ENCODE measurements around the gene ZNF346.
"Not testable (repeated sequence)": the region's sequence is repeated elsewhere in the genome, so short reads cannot be mapped to it uniquely, and the experiment has no call there.

The ZNF346 gene

GRCh38 chr5:177022386-177023302, at the start of gene ZNF346:
ZNF346 (plus strand) TSS chr5:177022696; CDS start chr5:177022739, 43 bp downstream.
- DNase-seq = peak; percentile 97

DNA sequence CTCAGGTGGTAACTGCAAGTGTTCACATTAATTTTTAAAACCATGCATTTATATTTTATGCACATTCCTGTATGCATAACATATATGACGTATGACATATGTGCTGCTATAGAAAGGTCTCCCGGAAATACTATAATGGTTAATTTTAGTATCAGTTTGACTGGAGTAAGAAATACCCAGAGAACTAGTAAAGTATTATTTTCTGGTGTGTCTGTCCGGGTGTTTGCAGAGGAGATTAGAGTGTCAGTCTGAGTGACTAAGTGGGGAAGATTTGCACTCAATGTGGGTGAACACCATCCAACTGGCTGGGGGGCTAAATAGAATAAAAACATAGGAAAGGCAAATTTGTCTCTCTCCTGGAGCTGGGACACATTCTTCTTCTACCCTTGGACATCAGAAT, 42.8 kb upstream of the ZNF346 start:
- DNase-seq = no peak

GRCh38 chr5:176980818-176981217, 41.7 kb upstream of the ZNF346 start:
- no peak for DNase-seq

GRCh38 chr5:176983112-176983511, 39.4 kb upstream of the ZNF346 start:
- not testable (repeated sequence) for DNase-seq

DNA sequence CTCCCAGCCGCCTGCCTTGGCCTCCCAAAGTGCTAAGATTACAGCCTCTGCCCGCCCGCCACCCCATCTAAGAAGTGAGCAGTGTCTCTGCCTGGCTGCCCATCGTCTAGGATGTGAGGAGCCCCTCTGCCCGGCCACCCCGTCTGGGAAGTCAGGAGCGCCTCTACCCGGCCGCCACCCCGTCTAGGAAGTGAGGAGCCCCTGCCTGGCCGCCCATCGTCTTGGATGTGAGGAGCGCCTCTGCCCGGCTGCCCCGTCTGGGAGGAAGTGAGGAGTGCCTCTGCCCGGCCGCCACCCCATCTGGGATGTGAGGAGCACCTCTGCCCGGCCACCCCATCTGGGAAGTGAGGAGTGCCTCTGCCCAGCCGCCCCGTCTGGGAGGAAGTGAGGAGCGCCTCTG, 38.9 kb upstream of the ZNF346 start:
- not testable (repeated sequence) for DNase-seq

- not testable (repeated sequence) for DNase-seq
Observed at GRCh38 chr5:176984176-176984575, 38.3 kb upstream of the ZNF346 start.

DNA sequence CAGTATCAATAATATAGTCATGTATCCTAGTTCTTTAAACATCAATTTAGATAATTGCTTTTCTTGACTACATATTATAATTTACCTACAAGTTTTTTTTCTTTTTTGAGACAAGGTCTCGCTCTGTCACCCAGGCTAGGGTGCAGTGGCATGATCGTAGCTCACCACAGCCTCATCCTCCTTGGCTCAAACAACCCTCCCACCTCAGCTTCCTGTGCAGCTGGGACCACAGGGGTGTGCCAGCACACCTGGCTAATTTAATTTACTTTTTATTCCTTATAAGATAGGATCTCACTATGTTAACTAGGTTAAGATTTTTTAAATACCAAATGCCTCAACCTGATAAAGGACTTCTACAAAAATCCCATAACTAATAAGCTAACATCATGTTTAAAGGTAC, 37.0 kb upstream of the ZNF346 start:
- DNase-seq = no peak

DNA sequence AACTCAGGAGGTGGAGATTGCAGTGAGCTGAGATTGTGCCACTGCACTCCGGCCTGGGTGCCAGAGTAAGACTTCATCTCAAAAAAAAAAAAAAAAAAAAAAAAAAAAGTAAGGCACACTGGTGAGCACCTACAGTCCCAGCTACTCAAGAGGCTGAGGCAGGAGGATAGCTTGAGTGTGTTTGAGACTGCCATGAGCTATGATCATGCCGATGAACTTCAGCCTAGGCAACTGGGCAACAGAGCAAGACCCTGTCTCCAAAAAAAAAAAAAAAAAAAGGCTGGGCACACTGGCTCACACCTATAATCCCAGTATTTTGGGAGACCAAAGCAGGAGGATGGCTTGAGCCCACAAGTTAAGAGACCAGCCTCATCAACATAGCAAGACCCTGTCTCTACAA, 36.2 kb upstream of the ZNF346 start:
- DNase-seq = no peak

DNA sequence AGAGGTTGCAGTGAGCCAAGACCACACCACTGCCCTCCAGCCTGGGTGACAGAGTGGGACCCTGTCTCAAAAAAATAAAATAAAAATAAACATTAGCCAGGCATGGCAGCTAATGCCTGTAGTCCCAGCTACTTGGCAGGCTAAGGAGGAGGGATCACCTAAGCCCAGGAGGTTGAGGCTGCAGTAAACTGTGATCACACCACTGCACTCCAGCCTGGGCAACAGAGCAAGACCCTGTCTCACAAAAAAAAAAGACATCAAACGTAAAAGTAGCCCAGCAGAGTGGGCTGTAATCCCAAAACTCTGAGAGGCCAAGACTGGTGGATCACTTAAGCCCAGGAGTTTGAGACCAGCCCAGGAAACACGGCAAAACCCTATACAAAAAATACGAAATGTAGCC, 34.9 kb upstream of the ZNF346 start:
- no peak for DNase-seq

GRCh38 chr5:176993081-176993480, 29.4 kb upstream of the ZNF346 start:
- DNase-seq = not testable (repeated sequence)

DNA sequence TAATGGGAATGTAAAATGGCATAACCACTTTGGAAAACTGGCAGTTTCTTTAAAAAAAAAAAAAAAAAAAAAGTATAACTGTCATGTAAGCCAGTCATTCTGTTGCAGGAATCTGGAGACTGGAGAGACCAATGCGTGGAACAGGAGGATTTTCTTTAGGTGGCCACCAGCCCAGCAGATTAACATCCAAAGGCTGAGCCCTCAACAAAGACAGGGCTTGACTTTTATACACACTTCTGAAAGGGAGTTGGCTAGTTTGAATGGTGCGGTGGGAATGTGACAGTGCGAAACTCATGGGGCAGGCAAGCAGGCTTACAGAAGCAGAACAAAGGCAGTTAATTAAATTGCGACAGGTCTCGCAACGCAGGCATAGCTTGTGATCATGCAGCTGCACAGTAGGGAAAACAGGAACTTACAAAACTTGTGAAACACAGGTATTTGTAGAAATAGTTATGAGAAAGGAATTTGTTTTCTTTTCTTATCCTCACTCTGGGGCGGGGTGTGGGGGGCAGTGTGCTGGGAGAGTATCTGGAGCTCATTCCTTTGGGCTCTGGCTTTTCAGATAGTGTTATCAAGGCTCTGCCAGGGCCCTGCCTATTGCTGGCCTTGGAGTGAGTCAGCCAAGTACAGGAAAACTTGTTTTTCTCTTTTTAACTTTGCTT, 27.9 kb upstream of the ZNF346 start:
- DNase-seq = peak; percentile 94

- no peak for DNase-seq
Observed at GRCh38 chr5:176995122-176995490, 27.4 kb upstream of the ZNF346 start.

GRCh38 chr5:176995896-176996767, 26.4 kb upstream of the ZNF346 start:
- peak; percentile 20 for DNase-seq

GRCh38 chr5:176996780-176997179, 25.7 kb upstream of the ZNF346 start:
- DNase-seq = no peak

GRCh38 chr5:176998828-176999227, 23.7 kb upstream of the ZNF346 start:
- DNase-seq = no peak

GRCh38 chr5:176999526-176999925, 23.0 kb upstream of the ZNF346 start:
- DNase-seq = not testable (repeated sequence)

GRCh38 chr5:177003649-177004048, 18.8 kb upstream of the ZNF346 start:
- no peak for DNase-seq

DNA sequence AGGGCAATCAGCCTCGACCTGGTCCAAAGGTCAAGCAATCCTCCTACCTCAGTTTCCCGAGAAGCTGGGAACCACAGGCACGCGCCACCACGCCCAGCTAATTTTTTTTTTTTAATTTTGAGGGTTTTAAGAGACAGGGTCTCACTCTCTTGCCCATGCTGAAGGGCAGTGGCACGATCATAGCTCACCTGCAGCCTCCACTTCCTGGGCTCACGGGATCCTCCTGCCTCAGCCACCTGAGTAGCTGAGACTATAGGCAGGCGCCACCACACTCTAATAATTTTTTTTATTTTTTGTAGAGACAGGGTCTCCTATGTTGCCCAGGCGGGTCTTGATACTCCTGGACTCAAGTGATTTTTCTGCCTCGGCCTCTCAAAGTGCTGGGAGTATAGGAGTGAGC, 17.5 kb upstream of the ZNF346 start:
- DNase-seq = no peak

DNA sequence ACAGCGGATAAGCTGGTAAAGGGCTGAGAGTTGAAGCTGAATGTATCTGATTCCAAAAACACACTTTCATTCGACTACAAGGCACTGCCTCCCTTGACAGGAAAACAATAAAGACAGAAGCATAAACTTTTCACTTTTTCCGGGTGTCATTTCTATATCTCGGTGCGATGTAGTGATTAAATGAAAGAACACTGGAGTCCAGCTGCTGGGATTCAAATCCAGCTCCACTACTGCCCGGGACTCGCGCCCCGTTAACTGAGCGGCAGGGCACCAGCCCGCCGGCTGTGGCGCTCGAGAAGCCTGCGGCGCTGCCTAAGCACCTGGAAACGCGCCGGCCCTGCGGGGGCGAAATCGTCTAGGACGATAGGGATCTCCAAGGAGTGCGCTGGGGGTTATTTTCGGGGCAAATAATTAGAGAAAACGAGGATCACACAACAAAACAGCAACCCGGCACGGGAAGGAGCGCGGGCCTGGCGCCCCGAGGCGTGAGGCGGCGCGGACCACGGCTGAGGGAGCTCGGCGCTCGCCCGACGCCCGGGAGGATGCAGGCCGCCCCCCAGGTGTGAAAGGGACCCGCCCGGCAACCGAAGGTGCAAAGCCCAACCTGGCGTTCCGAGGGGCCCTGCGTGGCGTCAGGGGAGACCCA, 16.8 kb upstream of the ZNF346 start:
- DNase-seq = peak; percentile 89

DNA sequence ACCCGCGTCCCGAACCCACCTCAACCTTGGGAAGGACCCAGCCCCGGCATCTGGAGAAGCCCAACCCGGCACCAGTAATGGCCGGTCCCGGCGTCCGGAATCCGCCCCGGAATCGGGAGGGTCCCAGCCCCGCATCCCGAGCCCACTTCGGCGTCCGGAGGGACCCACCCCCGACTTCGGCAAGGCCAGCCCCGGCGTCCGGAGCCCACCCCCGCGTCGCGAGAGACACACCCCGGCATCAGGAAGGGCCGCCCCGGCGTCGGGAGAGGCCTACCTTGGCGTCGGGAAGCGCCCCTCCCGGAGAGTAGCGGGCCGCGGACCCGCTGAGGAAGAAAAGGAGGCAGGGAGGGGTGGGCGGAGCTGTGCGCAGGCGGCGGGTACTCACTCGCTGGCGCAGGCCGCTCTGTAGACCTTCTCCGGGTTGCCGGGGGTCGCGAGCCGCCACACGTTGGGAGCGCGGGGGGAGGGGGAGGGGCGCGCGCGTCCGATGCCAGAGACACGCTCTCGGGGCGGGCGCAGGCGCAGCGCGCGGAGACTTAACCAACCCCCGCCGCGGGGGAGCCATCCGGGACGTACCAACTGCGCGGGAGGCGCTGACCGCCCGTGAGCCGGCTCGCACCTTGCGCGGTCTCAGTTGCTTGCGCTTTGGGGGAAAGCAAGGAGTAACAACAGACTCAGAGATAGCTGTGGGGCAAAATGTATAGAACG, 16.1 kb upstream of the ZNF346 start, which contains the start of gene UIMC1:
TSS of gene UIMC1 (minus strand) at position 515 of the 708 bp plus-strand sequence. CDS start 24,164 bp downstream, outside the sequence.
- peak; percentile 95 for DNase-seq

- no peak for DNase-seq
Observed at GRCh38 chr5:177008716-177009115, 13.8 kb upstream of the ZNF346 start.

DNA sequence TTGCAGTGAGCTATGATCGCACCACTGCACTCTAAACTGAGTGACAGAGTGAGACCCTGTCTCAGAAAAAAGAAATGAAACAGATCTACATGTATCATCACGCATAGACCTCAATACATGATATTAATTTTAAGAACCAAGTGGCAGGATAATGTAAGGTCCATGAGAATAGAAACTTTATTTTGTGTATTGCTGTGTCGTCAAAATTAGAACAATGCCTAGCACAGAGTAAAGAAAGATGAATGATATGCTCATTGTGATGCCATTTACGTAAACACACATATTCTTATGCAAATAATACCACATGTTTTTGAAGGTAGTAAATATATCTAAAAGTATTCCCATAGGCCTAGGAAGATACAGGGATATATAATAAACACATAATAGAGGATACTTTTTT, 12.3 kb upstream of the ZNF346 start:
- no peak for DNase-seq

Data from hematopoietic multipotent progenitor cell treated with erythropoietin and hydrocortisone succinate and interleukin-3 and kit ligand, for 4 days (in vitro differentiated cells).